HCEC 1CT (cell line): Measurements from ENCODE around the gene CHST9.
"Not testable (repeated sequence)": the region's sequence is repeated elsewhere in the genome, so short reads cannot be mapped to it uniquely, and the experiment has no call there.

Source experiments
- DNase-seq: peaks from one replicate; pipeline ENCODE4 v3.0.0-alpha.2; 2017

The CHST9 gene

DNA sequence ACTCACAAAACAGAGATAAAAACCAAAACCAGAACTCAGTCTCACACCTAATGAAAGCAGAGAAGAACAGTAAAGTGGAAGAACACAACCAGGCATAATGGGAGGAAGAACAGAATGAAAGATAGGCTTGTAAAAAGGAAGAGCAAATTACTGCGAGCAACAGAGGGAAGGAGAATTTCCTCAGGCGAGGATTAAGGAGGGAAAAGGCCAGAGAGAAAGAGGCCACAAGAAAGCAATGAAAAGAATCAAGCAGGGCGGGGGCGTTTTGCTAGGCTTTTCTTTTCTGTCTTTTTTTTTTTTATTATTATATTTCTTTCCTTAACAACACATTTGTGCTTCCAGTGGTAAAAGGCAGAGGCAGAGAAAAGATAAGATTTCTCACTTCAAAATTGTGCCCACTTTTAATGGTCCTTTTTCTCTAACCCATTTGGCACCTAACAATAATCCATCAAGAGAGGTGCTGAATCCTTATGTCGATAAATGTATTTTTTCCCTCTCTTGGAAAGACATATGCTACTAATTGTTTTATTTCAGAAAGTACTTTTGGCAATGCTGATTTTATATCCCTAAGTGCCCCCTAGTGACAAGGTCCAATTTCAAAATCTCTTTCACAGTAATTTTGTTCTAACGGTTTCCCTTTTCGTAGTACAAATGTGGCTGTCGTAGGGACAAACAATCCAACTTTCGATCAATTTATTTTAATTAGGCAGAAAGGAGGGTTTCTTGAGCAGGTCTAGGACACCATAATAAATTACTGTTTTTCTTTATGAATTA, 180.9 kb downstream of the CHST9 start:
- no peak for DNase-seq

- no peak for DNase-seq
Observed at GRCh38 chr18:26999797-27000196, 185.3 kb downstream of the CHST9 start.

- DNase-seq = no peak
Observed at GRCh38 chr18:26993568-26993967, 191.5 kb downstream of the CHST9 start.

DNA sequence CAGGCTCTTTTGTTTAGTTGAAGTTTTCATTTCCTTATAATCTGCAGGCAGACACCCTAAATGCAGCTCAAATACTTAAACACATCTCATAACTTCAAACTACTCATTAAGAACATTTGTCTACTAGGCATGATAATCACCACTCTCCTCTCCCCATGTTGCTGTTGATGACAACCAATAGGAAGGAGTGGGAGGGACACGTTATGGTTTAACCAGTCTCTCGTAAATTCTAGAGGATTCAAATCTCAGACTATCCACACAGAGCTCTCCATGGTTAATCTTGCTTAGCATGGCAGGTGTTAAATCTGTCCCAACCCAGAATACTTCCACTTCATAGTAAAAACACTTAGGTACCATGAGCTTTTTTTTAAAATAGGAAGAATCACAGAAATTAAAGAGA, 192.2 kb downstream of the CHST9 start:
- no peak for DNase-seq

DNA sequence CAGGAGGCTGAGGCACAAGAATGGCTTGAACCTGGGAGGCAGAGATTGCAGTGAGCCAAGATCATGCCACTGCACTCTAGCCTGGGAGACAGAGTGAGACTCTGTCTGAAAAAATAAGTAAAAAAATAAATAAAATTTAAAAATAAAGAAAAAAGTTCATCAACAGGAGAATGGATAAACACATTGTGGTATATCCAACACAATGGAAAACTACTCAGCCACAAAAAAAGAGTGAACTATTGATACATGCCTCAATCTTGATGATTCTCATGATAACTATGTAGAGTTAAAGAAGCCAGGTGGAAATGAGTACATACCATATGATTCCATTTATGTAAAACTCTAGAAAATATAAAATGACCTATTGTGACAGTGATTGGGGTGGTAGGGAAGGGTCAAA, 195.3 kb downstream of the CHST9 start:
- no peak for DNase-seq

DNA sequence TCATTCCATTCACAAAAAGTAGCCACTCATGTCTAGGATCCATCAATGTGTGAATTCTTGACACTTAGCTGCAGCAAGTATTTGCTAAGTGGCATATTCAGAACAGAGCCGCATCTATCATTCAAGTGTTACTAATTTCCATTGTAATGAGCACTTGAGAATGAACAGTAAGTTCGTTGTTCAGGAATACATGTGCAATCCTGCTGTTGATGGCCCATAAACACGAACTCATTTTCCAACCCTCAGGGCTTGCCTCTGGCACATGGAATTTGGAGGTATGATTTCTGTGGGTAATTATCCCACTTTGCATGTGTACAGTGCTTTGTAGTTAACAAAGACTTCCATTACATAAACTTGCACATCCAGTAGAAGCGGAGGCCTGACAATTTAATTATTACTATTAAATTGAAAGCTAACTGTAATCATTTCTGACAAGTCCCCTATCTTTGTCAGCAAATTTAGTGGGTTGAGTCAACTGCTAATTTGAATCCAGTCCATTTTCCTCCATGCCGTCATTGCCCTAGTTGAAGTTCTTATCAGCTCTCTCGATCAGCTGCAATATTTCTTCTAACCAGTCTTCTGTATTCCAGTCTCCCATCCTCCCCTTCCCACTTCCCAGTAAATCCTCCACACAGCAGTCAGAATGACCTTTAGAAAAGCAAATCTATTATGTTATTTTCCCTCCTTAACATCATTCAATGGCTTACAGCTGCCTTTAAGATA, 203.6 kb downstream of the CHST9 start:
- no peak for DNase-seq

DNA sequence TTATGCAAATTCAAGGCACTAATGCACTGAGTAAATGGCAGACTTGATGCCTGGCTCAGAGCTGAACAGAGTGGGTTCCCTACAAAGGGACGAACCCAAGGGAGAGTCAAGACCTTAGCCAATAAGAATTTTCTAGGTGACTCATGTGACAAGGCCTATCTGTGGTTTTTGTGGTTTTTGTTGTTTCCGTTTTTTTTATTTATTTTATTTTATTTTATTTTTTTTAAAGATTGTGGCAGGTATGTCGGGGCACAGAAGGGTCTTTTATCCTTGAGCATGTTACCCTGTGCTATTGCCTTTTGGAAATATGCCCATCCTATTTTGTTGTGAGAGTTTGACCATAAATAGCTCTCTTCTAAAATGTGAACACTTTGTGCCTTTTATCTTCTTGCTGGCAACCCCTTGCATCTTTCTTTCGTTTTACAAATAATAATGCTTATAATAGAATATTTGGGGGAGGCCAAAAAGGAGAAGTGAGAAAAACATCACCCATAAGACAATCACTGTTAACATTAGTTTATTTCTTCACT, 206.2 kb downstream of the CHST9 start:
- no peak for DNase-seq

DNA sequence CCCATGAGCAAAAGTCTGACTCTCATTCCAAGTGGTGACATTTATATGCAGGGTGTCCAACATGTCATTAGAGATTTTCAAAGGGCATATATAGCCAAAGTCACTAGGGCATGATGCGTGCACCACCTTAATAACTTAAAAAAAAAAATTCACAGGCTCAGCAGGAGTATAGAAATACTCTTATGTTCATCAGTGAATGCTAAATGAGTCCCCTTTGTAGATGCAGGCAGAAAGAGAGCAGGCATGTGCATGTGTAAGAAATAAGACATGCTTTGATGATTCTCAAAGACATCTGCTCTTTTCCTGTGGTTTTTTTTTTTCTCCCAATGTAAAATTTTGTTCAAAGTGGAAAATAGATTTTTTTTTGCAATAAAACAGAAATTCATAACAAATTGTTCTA, 207.3 kb downstream of the CHST9 start:
- DNase-seq = no peak

DNA sequence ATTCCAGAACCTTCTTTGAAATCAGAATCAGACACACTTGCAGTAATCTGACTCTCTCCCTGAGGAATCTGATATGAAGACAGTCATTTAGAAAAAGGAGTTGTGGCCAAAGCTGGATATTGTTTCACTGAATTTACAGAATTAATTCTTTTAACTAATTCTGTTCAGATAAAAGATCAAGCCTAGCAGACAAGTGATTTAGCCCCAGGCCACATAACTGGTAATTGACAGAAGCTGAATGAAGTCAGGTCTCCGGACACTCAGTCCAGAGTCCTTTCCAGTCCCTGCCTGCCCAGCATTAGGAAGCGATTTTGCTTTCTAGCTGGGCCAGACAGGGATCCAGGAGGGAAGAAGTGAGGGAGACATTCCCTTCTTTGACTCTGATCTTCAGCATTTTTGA, 208.9 kb downstream of the CHST9 start:
- no peak for DNase-seq

- DNase-seq = not testable (repeated sequence)
Observed at GRCh38 chr18:26972549-26972948, 212.6 kb downstream of the CHST9 start.

DNA sequence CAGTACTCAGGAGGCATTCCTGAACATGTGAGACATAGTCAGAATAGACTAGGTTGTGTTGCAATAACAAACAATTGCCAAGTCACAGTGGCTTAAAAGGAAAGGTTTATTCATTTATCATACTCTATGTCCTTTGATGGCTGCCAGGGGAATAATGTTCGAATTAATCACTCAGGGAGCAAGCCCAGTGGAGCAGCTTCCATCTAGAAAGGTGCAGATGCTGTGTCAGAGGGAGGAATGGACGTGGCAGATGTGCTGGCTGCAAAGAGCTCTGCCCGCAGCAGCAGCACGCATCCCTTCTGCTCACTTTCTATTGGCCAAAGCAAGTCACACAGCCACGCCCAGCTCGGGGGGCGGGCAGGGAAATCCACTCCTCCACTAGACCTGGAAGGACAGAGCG, 213.7 kb downstream of the CHST9 start:
- no peak for DNase-seq

- DNase-seq = no peak
Observed at GRCh38 chr18:26970637-26971036, 214.5 kb downstream of the CHST9 start.

GRCh38 chr18:26965206-26965605, 219.9 kb downstream of the CHST9 start:
- DNase-seq = no peak

- DNase-seq = no peak
Observed at GRCh38 chr18:26963292-26963691, 221.8 kb downstream of the CHST9 start.

DNA sequence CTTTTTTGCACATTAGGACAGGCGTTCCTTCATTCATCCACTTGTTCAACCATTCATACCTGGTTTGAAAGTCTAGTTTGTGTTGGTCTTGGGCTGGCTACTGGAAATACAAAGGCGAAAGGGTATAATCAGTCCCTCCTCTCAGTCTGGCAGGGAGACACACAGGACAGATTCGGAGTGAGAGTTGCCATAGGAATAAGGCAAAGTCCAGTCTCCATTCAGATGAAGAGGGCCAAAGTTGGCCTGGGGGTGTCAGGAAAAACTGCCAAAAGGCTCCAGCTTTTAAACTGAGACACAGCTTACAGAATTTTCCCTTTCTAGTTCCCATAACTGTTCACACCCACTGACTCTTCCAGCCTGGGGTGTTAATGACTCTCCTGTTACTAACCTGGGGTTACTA, 223.3 kb downstream of the CHST9 start:
- DNase-seq = no peak

GRCh38 chr18:26960911-26961310, 224.2 kb downstream of the CHST9 start:
- no peak for DNase-seq

GRCh38 chr18:26956863-26957262, 228.2 kb downstream of the CHST9 start:
- no peak for DNase-seq

DNA sequence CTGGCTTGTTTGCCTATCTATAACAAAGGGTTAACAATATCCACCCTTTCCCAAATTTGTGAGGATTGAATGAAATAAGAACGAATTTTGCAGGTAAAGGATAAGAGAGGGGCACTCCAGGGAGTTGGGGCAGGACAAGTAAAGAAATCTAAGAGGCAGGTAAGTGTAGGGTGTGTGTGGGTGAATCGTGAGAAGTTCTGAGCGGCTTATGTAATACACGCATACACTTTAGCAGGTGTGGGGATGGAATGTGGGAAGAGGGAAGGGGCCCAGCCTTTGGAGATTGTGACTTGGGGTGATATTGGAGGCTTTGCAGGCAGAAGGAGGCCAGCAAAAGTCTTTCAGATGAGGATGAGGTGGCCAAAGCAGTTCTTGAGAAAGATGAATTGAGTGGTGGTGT, 236.4 kb downstream of the CHST9 start:
- DNase-seq = no peak

- DNase-seq = no peak
Observed at GRCh38 chr18:26943906-26944305, 241.2 kb downstream of the CHST9 start.

GRCh38 chr18:26941584-26941983, 243.5 kb downstream of the CHST9 start:
- DNase-seq = no peak

DNA sequence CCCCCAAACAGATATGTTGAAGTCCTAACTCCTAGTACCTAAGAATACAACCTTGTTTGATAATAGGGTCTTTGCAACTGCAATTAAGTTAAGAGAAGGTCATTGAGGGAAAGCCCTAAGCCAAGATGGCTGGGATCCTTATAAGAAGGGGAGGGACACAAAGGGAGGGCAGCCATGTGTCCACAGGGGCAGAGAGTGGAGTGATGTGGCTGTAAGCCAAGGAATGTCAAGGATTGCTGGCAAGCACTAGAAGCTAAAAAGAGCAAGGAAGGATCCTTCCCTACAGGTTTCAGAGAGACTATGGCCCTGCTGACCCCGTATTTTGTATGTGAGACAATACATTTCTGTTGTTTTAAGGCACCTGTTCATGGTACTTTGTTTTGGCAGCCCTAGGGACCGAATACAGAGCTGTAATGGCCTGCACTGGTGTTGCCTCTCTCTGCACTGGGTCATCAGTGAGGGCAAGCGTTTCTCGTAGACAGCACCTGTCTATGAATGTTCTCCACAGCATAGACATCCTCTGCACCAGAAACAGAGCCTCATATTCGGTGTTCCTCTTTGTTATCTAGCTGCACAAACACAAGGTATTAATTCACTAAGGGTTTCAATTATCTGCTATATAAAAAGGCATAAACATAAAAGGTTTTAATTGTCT, 244.2 kb downstream of the CHST9 start:
- no peak for DNase-seq

- no peak for DNase-seq
Observed at GRCh38 chr18:26931659-26932058, 253.4 kb downstream of the CHST9 start.

DNA sequence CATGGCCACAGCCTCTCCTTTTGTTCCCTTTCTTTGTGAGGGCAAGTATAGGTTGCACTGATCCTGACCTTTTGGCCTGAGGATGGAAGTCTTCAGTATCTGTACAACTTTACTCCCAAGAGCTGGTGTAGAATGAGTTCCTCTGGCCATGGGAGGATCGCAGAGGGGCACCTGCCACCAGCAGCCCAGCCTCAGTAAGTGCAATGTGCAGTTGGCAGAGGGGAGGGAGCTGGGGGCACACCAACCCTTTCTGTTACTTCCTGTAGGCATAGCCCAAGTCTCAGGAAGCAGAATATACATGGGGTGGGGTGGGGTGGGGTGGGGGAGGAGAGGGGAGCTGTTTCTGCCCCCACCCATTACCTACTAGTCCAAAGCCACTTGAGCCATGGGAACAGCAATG, 254.5 kb downstream of the CHST9 start:
- DNase-seq = no peak
